ENCODE data around the gene TCP11L2. TPM values are rescaled to one million over a fixed set of nuclear protein-coding genes. Genes with fewer than 3 reads are reported as not detected.
A peak's percentile ranks its signal among the peaks of the same experiment; 100 is the strongest.

TCP11L2 gene
- total RNA-seq, 1 donor from 2014 or later, result 31.6 TPM

GRCh38 chr12:106317406-106318082 lies 15.0 kb downstream of the TCP11L2 start:
- peaks cover 8% of the 10 kb centered on the region for H3K36me3 ChIP-seq (ENCODE audit: control insufficient read depth, insufficient read depth, low read length)
- peak; percentile 49 for DNase-seq (ENCODE audit: low read depth)
- TF ChIP-seq, protein P1, sequence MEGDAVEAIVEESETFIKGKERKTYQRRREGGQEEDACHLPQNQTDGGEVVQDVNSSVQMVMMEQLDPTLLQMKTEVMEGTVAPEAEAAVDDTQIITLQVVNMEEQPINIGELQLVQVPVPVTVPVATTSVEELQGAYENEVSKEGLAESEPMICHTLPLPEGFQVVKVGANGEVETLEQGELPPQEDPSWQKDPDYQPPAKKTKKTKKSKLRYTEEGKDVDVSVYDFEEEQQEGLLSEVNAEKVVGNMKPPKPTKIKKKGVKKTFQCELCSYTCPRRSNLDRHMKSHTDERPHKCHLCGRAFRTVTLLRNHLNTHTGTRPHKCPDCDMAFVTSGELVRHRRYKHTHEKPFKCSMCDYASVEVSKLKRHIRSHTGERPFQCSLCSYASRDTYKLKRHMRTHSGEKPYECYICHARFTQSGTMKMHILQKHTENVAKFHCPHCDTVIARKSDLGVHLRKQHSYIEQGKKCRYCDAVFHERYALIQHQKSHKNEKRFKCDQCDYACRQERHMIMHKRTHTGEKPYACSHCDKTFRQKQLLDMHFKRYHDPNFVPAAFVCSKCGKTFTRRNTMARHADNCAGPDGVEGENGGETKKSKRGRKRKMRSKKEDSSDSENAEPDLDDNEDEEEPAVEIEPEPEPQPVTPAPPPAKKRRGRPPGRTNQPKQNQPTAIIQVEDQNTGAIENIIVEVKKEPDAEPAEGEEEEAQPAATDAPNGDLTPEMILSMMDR (IDR thresholded peaks at IDR 0.05; ENCODE audit: insufficient read depth, low read length, severe bottlenecking), result no peak

GRCh38 chr12:106321139-106321850 lies 18.8 kb downstream of the TCP11L2 start:
- no peaks in the 10 kb centered on the region for H3K27me3 ChIP-seq (ENCODE audit: control insufficient read depth, insufficient read depth, low read length)
- DNase-seq (ENCODE audit: low read depth), result no peak
- no peak for FAIRE-seq
- peaks cover 10% of the 10 kb centered on the region for H3K36me3 ChIP-seq (ENCODE audit: control insufficient read depth, insufficient read depth, low read length)
- TF ChIP-seq, protein P1 (IDR thresholded peaks at IDR 0.05; ENCODE audit: insufficient read depth, low read length, severe bottlenecking), result no peak
- no peak overlapping the region for H3K4me3 ChIP-seq (ENCODE audit: low read depth, low read length)

More at GRCh38 chr12:106317406-106318082, 15.0 kb downstream of the TCP11L2 start:
- H3K4me3 ChIP-seq (ENCODE audit: low read depth, low read length), result no peak overlapping the region
- no peak for FAIRE-seq
- H3K27me3 ChIP-seq (ENCODE audit: control insufficient read depth, insufficient read depth, low read length), result no peaks in the 10 kb centered on the region

DNA sequence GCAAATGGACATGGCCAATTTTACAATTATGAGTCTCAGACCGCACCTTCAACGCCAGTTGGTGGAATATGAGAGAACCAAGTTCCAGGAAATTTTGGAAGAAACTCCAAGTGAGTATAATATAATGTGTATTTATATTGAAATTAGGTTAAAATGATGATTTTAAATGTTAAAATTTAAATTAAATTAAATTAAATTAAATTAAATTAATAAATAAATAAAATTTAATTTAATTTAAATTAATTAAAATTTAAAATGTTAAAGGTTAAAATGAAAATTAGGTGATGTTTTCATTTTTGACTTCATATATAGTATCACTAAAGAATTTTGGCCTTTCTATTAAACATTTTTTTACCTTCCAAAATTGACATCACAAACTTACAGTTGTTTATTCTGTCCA lies 21.0 kb downstream of the TCP11L2 start:
- Histone ChIP-seq H3K36me3 (ENCODE audit: control insufficient read depth, insufficient read depth, low read length) (peaks cover 10% of the 10 kb centered on the region), H3K27me3 (ENCODE audit: control insufficient read depth, insufficient read depth, low read length) (no peaks in the 10 kb centered on the region), H3K4me3 (ENCODE audit: low read depth, low read length) (no peak overlapping the region)
- FAIRE-seq (no peak), DNase-seq (ENCODE audit: low read depth) (no peak)
- TF ChIP-seq, protein P1 (IDR thresholded peaks at IDR 0.05; ENCODE audit: insufficient read depth, low read length, severe bottlenecking), result no peak

- FAIRE-seq, result no peak
- H3K27me3 ChIP-seq (ENCODE audit: control insufficient read depth, insufficient read depth, low read length), result no peaks in the 10 kb centered on the region
- no peak overlapping the region for H3K4me3 ChIP-seq (ENCODE audit: low read depth, low read length)
- peaks cover 2% of the 10 kb centered on the region for H3K36me3 ChIP-seq (ENCODE audit: control insufficient read depth, insufficient read depth, low read length)
- no peak for DNase-seq (ENCODE audit: low read depth)
- TF ChIP-seq, protein P1 (IDR thresholded peaks at IDR 0.05; ENCODE audit: insufficient read depth, low read length, severe bottlenecking), result no peak
These were observed 24.9 kb downstream of the TCP11L2 start for GRCh38 chr12:106327309-106327869.

GRCh38 chr12:106328735-106329134 lies 26.2 kb downstream of the TCP11L2 start:
- peaks cover 2% of the 10 kb centered on the region for H3K36me3 ChIP-seq (ENCODE audit: control insufficient read depth, insufficient read depth, low read length)
- FAIRE-seq, result no peak
- TF ChIP-seq, protein P1 (IDR thresholded peaks at IDR 0.05; ENCODE audit: insufficient read depth, low read length, severe bottlenecking), result no peak

More at GRCh38 chr12:106328735-106329134, 26.2 kb downstream of the TCP11L2 start:
- no peak for DNase-seq (ENCODE audit: low read depth)
- Histone ChIP-seq H3K4me3 (ENCODE audit: low read depth, low read length) (no peak overlapping the region), H3K27me3 (ENCODE audit: control insufficient read depth, insufficient read depth, low read length) (no peaks in the 10 kb centered on the region)
